ENCODE results near the gene RAB11FIP3. TPM values are rescaled to one million over a fixed set of nuclear protein-coding genes. Genes with fewer than 3 reads are reported as not detected.
"Not testable (repeated sequence)": the region's sequence is repeated elsewhere in the genome, so short reads cannot be mapped to it uniquely, and the experiment has no call there.

RAB11FIP3 gene
- total RNA-seq, 2 experiments from 2014 or later = 29.0 to 51.2 TPM

DNA sequence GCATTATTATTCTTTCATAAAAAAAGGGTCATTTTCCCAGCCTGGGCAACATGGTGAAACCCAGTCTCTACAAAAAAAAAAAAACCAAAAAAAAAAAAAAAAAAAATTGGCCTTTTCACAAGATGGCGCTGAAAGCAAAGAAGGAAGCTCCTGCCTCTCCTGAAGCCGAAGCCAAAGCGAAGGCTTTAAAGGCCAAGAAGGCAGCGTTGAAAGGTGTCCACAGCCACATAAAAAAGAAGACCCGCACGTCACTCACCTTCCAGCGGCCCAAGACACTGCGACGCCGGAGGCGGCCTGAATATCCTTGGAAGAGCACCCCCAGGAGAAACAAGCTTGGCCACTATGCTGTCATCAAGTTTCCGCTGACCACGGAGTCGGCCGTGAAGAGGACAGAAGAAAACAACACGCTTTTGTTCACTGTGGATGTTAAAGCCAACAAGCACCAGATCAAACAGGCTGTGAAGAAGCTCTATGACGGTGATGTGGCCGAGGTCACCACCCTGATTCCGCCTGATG, 38.8 kb upstream of the RAB11FIP3 start:
- Histone ChIP-seq H3K36me3 (ENCODE audit: insufficient read depth, low read length) (no peaks in the 10 kb centered on the region), H3K4me3 (ENCODE audit: low read depth, low read length, poor library complexity, severe bottlenecking) (no peak overlapping the region), H3K9me2 (ENCODE audit: insufficient read depth, low read length) (no peaks in the 10 kb centered on the region), H4K20me1 (ENCODE audit: insufficient read depth, low read length) (no peaks in the 10 kb centered on the region), H3K4me2 (ENCODE audit: low read length) (no peak overlapping the region), H3K9me3 (ENCODE audit: low read length) (no peaks in the 10 kb centered on the region), H3K27ac (ENCODE audit: low read depth, low read length, poor library complexity, severe bottlenecking) (no peak overlapping the region), H3K79me2 (ENCODE audit: insufficient read depth, low read depth, low read length) (no peaks in the 10 kb centered on the region), H3K4me1 (ENCODE audit: insufficient read depth, low read length, poor library complexity, severe bottlenecking) (peaks cover 13% of the 10 kb centered on the region), H2AFZ (ENCODE audit: low read length) (no peak overlapping the region)
- intact Hi-C loops (cut with micrococcal nuclease; ENCODE audit: unreplicated experiment) = no loop called here
- ChIA-PET CTCF (ENCODE audit: unreplicated experiment) (no interaction called here), POLR2A (no interaction called here)
- DNase-seq (ENCODE audit: low spot score) = no peak
- TF ChIP-seq EZH2phosphoT487 (IDR thresholded peaks at IDR 0.05; ENCODE audit: borderline replicate concordance, low read depth, low read length) = no peak
- TF ChIP-seq, protein P1, sequence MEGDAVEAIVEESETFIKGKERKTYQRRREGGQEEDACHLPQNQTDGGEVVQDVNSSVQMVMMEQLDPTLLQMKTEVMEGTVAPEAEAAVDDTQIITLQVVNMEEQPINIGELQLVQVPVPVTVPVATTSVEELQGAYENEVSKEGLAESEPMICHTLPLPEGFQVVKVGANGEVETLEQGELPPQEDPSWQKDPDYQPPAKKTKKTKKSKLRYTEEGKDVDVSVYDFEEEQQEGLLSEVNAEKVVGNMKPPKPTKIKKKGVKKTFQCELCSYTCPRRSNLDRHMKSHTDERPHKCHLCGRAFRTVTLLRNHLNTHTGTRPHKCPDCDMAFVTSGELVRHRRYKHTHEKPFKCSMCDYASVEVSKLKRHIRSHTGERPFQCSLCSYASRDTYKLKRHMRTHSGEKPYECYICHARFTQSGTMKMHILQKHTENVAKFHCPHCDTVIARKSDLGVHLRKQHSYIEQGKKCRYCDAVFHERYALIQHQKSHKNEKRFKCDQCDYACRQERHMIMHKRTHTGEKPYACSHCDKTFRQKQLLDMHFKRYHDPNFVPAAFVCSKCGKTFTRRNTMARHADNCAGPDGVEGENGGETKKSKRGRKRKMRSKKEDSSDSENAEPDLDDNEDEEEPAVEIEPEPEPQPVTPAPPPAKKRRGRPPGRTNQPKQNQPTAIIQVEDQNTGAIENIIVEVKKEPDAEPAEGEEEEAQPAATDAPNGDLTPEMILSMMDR (conservative IDR thresholded peaks at IDR 0.05; ENCODE audit: low read length) = peak; percentile 54; the same call in 1 of the 2 replicates
- TSS peak; percentile 47 for BruUV-seq (replicated peaks)

DNA sequence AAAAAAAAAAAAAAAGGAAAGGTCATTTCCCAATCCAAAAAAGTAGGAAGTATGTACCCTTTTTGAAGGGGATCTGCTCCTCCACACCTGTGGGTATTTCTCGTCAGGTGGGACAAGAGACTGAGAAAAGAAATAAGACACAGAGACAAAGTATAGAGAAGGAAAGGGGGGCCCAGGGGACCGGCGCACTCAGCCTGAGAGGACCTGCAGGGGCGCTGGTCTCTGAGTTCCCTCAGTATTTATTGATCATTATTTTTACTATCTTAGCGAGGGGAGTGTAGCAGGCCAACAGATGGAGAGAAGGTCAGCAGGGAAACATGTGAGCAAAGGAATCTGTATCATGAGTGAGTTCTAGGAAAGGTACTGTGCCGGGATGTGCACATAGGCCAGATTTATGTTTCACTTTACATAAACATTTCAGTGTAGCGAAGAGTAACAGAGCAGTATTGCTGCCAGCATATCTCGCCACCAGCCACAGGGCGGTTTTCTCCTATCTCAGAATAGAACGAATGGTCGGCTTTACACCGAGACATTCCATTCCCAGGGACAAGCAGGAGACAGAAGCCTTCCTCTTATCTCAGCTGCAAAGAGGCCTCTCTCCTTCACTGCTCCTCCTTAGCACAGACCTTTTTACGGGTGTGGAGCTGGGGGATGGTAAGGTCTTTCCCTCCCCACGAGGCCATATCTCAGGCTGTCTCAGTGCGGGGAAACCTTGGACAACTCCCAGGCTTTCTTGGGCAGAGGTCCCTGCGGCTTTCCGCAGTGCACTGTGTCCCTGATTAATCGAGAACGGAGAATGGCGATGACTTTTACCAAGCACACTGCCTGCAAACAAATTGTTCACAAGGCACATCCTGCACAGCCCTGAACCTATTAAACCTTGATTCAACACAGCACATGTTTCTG, 37.4 kb upstream of the RAB11FIP3 start:
- H3K4me3 ChIP-seq (ENCODE audit: low read depth, low read length, poor library complexity, severe bottlenecking); H3K79me2 ChIP-seq (ENCODE audit: insufficient read depth, low read depth, low read length); H3K9me3 ChIP-seq (ENCODE audit: low read length); H2AFZ ChIP-seq (ENCODE audit: low read length); POLR2A ChIA-PET; DNase-seq (ENCODE audit: low spot score); H3K4me2 ChIP-seq (ENCODE audit: low read length); H3K9me2 ChIP-seq (ENCODE audit: insufficient read depth, low read length); CTCF ChIA-PET (ENCODE audit: unreplicated experiment); H4K20me1 ChIP-seq (ENCODE audit: insufficient read depth, low read length); H3K36me3 ChIP-seq (ENCODE audit: insufficient read depth, low read length); BruUV-seq (replicated peaks); H3K27ac ChIP-seq (ENCODE audit: low read depth, low read length, poor library complexity, severe bottlenecking); intact Hi-C loops (cut with micrococcal nuclease; ENCODE audit: unreplicated experiment): not testable (repeated sequence)
- H3K4me1 ChIP-seq (ENCODE audit: insufficient read depth, low read length, poor library complexity, severe bottlenecking) = peaks cover 13% of the 10 kb centered on the region

GRCh38 chr16:389352-389751, 36.1 kb upstream of the RAB11FIP3 start:
- H3K36me3 ChIP-seq (ENCODE audit: insufficient read depth, low read length) = peaks cover 5% of the 10 kb centered on the region; the same call in 1 of the 2 replicates
- no peak overlapping the region for H2AFZ ChIP-seq (ENCODE audit: low read length)
- H3K9me3 ChIP-seq (ENCODE audit: low read length) = peaks cover 5% of the 10 kb centered on the region
- DNase-seq (ENCODE audit: low spot score) = no peak
- CTCF ChIA-PET (ENCODE audit: unreplicated experiment) = no interaction called here
- no peaks in the 10 kb centered on the region for H3K9me2 ChIP-seq (ENCODE audit: insufficient read depth, low read length)
- BruUV-seq (replicated peaks) = no TSS peak
- no peaks in the 10 kb centered on the region for H4K20me1 ChIP-seq (ENCODE audit: insufficient read depth, low read length)
- TF ChIP-seq EZH2phosphoT487 (IDR thresholded peaks at IDR 0.05; ENCODE audit: borderline replicate concordance, low read depth, low read length) = no peak
- TF ChIP-seq, protein P1 (conservative IDR thresholded peaks at IDR 0.05; ENCODE audit: low read length) = no peak
- H3K4me2 ChIP-seq (ENCODE audit: low read length) = no peak overlapping the region
- POLR2A ChIA-PET = no interaction called here
- H3K27ac ChIP-seq (ENCODE audit: low read depth, low read length, poor library complexity, severe bottlenecking) = no peak overlapping the region
- H3K4me1 ChIP-seq (ENCODE audit: insufficient read depth, low read length, poor library complexity, severe bottlenecking) = peaks cover 4% of the 10 kb centered on the region
- intact Hi-C loops (cut with micrococcal nuclease; ENCODE audit: unreplicated experiment) = no loop called here
- no peak overlapping the region for H3K4me3 ChIP-seq (ENCODE audit: low read depth, low read length, poor library complexity, severe bottlenecking)
- no peaks in the 10 kb centered on the region for H3K79me2 ChIP-seq (ENCODE audit: insufficient read depth, low read depth, low read length)

Data from OCI-LY7 (cell line).